ENCODE measurements around the gene MYRIP. TPM values are rescaled to one million over a fixed set of nuclear protein-coding genes. Genes with fewer than 3 reads are reported as not detected.

MYRIP gene
- total and polyA plus RNA-seq, 10 of the 15 experiments (the other 5 are each of a cell fraction or from before 2014, with no cell fraction given), result 0.03 to 0.08 (median 0.04) TPM; not detected in 6

DNA sequence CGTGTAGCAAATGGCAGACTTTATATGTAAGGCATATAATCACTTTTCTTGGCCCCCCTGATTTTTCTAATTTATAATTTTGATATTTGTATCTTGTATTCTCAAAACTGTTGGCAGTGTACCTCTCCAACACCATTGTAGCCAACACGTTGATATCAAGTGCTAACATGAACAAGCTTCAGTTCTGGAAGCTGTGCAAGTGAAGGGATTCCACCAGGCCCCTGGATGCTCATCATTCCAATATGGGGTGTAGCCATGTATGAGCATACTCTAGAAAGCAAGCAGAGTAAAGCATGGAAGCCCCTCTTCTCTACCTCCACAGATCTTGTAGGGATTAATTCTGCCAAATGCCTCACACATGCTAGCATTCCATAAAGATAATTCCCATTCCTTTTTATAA lies 211.3 kb downstream of the MYRIP start:
- 2% methylated on average over 2 of the region's 2 CpGs for WGBS (ENCODE audit: insufficient coverage, insufficient replicate concordance, low lambda C conversion rate, missing lambda C conversion rate)
- in situ Hi-C loops (cut with MboI), result no loop called here
- RAD21 ChIA-PET (ENCODE audit: unreplicated experiment), result no interaction called here
- TF ChIP-seq, protein P1, sequence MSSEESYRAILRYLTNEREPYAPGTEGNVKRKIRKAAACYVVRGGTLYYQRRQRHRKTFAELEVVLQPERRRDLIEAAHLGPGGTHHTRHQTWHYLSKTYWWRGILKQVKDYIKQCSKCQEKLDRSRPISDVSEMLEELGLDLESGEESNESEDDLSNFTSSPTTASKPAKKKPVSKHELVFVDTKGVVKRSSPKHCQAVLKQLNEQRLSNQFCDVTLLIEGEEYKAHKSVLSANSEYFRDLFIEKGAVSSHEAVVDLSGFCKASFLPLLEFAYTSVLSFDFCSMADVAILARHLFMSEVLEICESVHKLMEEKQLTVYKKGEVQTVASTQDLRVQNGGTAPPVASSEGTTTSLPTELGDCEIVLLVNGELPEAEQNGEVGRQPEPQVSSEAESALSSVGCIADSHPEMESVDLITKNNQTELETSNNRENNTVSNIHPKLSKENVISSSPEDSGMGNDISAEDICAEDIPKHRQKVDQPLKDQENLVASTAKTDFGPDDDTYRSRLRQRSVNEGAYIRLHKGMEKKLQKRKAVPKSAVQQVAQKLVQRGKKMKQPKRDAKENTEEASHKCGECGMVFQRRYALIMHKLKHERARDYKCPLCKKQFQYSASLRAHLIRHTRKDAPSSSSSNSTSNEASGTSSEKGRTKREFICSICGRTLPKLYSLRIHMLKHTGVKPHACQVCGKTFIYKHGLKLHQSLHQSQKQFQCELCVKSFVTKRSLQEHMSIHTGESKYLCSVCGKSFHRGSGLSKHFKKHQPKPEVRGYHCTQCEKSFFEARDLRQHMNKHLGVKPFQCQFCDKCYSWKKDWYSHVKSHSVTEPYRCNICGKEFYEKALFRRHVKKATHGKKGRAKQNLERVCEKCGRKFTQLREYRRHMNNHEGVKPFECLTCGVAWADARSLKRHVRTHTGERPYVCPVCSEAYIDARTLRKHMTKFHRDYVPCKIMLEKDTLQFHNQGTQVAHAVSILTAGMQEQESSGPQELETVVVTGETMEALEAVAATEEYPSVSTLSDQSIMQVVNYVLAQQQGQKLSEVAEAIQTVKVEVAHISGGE (CRISPR knock-in tag; IDR thresholded peaks at IDR 0.05), result no peak
- no peak for TF ChIP-seq SUZ12 (IDR thresholded peaks at IDR 0.05; ENCODE audit: unreplicated experiment)
- Histone ChIP-seq H2AFZ (ENCODE audit: control insufficient read depth, low read depth, low read length) (no peak overlapping the region), H3K79me2 (ENCODE audit: control insufficient read depth, insufficient read depth, low read length) (no peaks in the 10 kb centered on the region), H3K9ac (ENCODE audit: control insufficient read depth, insufficient read depth, low read length) (no peak overlapping the region), H3K4me1 (ENCODE audit: control insufficient read depth, insufficient read depth, low read length) (no peaks in the 10 kb centered on the region), H3K36me3 (ENCODE audit: control insufficient read depth in 2 of 2, insufficient read depth in 2 of 2, low read length in 1 of 2) (no peaks in the 10 kb centered on the region), H3K9me3 (replicated peaks; ENCODE audit: control insufficient read depth, insufficient read depth, low read length) (no peaks in the 10 kb centered on the region), H3K27ac (ENCODE audit: control insufficient read depth, insufficient read depth) (no peak overlapping the region), H4K20me1 (ENCODE audit: control insufficient read depth, insufficient read depth) (no peaks in the 10 kb centered on the region), H3K4me3 (no peak overlapping the region), H3K27me3 (replicated peaks in 1 of 2; ENCODE audit: control insufficient read depth in 2 of 2, insufficient read depth in 2 of 2, low read length in 1 of 2) (peaks cover 0 to 2% of the 10 kb centered on the region in 2 experiments; a peak in 1 of 4 replicates), H3K4me2 (ENCODE audit: control insufficient read depth, insufficient read depth) (no peak overlapping the region)
- ATAC-seq (no peak), DNase-seq (ENCODE audit: low read depth, low spot score) (no peak), FAIRE-seq (no peak)
- SMC1A ChIA-PET (ENCODE audit: uncharacterized antibody, unreplicated experiment), result no interaction called here
- intact Hi-C loops (cut with micrococcal nuclease; ENCODE audit: unreplicated experiment), result no loop called here
- no TSS peak for BruUV-seq (replicated peaks)
- POLR2A ChIA-PET, result no interaction called here
- CTCF ChIA-PET, result no interaction called here

DNA sequence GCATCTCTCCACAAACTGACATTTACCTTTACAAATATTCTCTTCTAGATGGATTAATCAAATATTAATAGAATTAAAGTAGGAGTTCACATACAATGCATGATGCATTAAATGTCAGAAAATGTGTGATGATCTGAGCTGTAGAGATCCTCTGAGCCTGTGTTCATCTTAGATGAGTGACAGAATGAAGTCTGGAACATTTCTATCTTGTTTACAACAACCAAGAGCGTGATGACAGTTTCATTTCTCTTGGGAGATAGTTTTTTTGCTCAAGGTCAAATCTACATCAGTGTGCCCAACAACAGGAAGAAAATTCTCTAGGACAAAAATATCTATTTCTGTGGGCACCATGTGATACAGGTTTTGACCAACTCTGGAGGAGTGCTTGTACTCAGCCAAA lies 211.9 kb downstream of the MYRIP start:
- Histone ChIP-seq H3K27me3 (replicated peaks in 1 of 2; ENCODE audit: control insufficient read depth in 2 of 2, insufficient read depth in 2 of 2, low read length in 1 of 2) (peaks cover 0 to 2% of the 10 kb centered on the region in 2 experiments; a peak in 1 of 4 replicates), H3K9ac (ENCODE audit: control insufficient read depth, insufficient read depth, low read length) (no peak overlapping the region), H3K4me3 (no peak overlapping the region), H3K4me2 (ENCODE audit: control insufficient read depth, insufficient read depth) (no peak overlapping the region), H2AFZ (ENCODE audit: control insufficient read depth, low read depth, low read length) (no peak overlapping the region), H3K36me3 (ENCODE audit: control insufficient read depth in 2 of 2, insufficient read depth in 2 of 2, low read length in 1 of 2) (no peaks in the 10 kb centered on the region), H3K4me1 (ENCODE audit: control insufficient read depth, insufficient read depth, low read length) (no peaks in the 10 kb centered on the region), H3K27ac (ENCODE audit: control insufficient read depth, insufficient read depth) (no peak overlapping the region), H3K79me2 (ENCODE audit: control insufficient read depth, insufficient read depth, low read length) (no peaks in the 10 kb centered on the region), H4K20me1 (ENCODE audit: control insufficient read depth, insufficient read depth) (no peaks in the 10 kb centered on the region), H3K9me3 (replicated peaks; ENCODE audit: control insufficient read depth, insufficient read depth, low read length) (no peaks in the 10 kb centered on the region)
- FAIRE-seq, result no peak
- intact Hi-C loops (cut with micrococcal nuclease; ENCODE audit: unreplicated experiment), result no loop called here
- in situ Hi-C loops (cut with MboI), result no loop called here
- DNase-seq (ENCODE audit: low read depth, low spot score), result no peak
- POLR2A ChIA-PET, result no interaction called here
- RAD21 ChIA-PET (ENCODE audit: unreplicated experiment), result no interaction called here
- ATAC-seq, result no peak
- SMC1A ChIA-PET (ENCODE audit: uncharacterized antibody, unreplicated experiment), result no interaction called here
- WGBS (ENCODE audit: insufficient coverage, insufficient replicate concordance, low lambda C conversion rate, missing lambda C conversion rate), result 0% methylated on average over 1 of the region's 1 CpG
- no TSS peak for BruUV-seq (replicated peaks)
- CTCF ChIA-PET, result no interaction called here
- TF ChIP-seq, protein P2, sequence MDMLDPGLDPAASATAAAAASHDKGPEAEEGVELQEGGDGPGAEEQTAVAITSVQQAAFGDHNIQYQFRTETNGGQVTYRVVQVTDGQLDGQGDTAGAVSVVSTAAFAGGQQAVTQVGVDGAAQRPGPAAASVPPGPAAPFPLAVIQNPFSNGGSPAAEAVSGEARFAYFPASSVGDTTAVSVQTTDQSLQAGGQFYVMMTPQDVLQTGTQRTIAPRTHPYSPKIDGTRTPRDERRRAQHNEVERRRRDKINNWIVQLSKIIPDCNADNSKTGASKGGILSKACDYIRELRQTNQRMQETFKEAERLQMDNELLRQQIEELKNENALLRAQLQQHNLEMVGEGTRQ (IDR thresholded peaks at IDR 0.05; ENCODE audit: borderline replicate concordance, low read depth, low read length), result no peak
- no peak for TF ChIP-seq KAT2A (conservative IDR thresholded peaks at IDR 0.05; ENCODE audit: control insufficient read depth, low read depth, low read length)
- TF ChIP-seq EED (IDR thresholded peaks at IDR 0.05; ENCODE audit: low read depth), result no peak
- no peak for TF ChIP-seq SP1 (IDR thresholded peaks at IDR 0.05; ENCODE audit: low read depth, low read length)
- no peak for TF ChIP-seq POLR2AphosphoS2 (IDR thresholded peaks at IDR 0.05; ENCODE audit: low read depth, low read length)
- TF ChIP-seq, protein P3, sequence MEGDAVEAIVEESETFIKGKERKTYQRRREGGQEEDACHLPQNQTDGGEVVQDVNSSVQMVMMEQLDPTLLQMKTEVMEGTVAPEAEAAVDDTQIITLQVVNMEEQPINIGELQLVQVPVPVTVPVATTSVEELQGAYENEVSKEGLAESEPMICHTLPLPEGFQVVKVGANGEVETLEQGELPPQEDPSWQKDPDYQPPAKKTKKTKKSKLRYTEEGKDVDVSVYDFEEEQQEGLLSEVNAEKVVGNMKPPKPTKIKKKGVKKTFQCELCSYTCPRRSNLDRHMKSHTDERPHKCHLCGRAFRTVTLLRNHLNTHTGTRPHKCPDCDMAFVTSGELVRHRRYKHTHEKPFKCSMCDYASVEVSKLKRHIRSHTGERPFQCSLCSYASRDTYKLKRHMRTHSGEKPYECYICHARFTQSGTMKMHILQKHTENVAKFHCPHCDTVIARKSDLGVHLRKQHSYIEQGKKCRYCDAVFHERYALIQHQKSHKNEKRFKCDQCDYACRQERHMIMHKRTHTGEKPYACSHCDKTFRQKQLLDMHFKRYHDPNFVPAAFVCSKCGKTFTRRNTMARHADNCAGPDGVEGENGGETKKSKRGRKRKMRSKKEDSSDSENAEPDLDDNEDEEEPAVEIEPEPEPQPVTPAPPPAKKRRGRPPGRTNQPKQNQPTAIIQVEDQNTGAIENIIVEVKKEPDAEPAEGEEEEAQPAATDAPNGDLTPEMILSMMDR (IDR thresholded peaks at IDR 0.05 in 2 of 3, conservative IDR thresholded peaks at IDR 0.05 in 1 of 3; ENCODE audit: control insufficient read depth in 2 of 3, extremely low read depth in 1 of 3, insufficient read depth in 1 of 3, low read depth in 3 of 3, low read length in 3 of 3), result no peak

Measured in GM12878 (cell line).